Measurements from ENCODE around the gene PIK3AP1.

Gene PIK3AP1

DNA sequence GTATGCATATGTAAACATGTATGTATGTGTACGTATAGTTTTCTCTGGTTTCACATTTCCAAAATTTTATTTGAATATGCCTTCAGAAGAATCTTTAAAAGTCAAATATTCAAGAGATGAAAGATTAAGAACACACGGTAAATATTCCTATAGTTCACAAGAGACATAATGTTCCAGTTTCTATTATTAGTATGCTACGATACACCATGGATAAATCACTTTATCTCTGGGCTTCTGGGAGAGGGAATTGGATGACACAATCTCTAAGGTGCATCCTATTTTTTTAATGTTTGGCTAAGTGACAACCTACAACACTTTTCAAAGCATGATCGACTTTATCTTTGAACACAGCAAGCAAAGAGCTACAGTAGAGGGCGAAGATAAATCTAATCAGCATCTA, 147.3 kb downstream of the PIK3AP1 start:
- DNase-seq (ENCODE audit: low read depth), result no peak
- TF ChIP-seq, protein P1, sequence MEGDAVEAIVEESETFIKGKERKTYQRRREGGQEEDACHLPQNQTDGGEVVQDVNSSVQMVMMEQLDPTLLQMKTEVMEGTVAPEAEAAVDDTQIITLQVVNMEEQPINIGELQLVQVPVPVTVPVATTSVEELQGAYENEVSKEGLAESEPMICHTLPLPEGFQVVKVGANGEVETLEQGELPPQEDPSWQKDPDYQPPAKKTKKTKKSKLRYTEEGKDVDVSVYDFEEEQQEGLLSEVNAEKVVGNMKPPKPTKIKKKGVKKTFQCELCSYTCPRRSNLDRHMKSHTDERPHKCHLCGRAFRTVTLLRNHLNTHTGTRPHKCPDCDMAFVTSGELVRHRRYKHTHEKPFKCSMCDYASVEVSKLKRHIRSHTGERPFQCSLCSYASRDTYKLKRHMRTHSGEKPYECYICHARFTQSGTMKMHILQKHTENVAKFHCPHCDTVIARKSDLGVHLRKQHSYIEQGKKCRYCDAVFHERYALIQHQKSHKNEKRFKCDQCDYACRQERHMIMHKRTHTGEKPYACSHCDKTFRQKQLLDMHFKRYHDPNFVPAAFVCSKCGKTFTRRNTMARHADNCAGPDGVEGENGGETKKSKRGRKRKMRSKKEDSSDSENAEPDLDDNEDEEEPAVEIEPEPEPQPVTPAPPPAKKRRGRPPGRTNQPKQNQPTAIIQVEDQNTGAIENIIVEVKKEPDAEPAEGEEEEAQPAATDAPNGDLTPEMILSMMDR (IDR thresholded peaks at IDR 0.05; ENCODE audit: insufficient read depth, low read depth, low read length, missing control alignments), result no peak

DNA sequence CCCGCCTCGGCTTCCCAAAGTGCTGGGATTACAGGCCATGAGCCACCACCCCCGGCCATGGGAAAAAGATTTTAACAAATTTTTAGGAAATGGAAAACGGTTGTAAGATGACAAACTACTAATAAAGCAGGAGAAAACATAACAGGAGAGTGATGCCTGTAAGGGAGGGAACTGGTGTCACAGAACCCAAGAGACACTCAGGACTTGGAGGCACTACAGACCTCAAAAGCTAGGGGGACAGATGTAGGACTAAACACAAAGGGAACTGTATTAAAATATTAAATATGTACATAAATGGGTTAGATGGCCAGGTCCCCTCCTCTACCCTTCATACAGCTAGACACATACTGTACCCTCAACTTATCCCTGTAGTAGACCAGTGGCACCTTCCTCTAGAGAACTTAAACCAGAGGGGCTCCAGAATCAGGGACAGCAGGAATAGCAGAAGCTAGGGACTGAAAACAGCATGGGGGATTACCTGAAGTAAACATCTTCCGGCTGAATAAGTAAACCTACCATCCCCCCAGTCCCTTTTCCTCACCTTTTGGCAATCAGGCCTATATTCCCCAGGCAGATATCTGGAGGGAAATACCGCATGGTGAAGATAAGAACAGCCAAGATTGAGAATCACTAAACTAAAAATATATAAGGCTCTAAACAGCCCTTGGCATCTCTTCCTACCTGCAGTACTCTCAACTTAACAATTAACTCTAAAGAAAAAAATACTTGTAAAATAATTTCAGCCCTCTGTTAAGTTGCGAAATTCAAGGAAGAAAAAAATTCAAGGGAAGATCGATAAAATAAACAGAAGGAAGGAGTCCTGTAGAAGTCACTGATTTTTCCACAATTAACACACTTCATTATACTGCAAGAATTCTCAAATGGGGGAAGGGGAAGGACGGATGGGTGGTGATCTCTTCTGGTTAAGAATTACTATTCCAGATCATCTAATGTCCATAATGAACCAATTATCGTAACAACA, 149.0 kb downstream of the PIK3AP1 start:
- H3K4me3 ChIP-seq (ENCODE audit: low read length), result no peak overlapping the region
- TF ChIP-seq, protein P1 (IDR thresholded peaks at IDR 0.05; ENCODE audit: insufficient read depth, low read depth, low read length, missing control alignments), result no peak
- DNase-seq (ENCODE audit: low read depth), result no peak

More for the DNA sequence above, 147.3 kb downstream of the PIK3AP1 start:
- no peak overlapping the region for H3K4me3 ChIP-seq (ENCODE audit: low read length)

DNA sequence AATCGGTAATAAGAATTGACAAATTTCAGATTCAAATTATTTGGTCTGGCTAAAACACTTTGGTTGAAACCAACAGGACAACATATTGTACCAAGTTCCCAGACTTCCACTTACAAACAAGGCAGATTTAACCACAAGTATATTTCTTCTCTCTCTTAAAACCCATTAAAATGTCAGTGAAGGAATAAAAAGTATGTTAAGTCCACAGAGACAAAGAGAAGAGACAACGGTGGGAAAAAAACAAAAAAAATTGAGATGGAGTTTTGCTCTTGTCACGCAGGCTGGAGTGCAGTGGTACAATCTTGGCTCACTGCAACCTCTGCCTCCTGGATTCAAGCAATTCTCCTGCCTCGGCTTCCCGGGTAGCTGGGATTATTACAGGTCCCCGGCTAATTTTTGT, 149.8 kb downstream of the PIK3AP1 start:
- TF ChIP-seq, protein P1 (IDR thresholded peaks at IDR 0.05; ENCODE audit: insufficient read depth, low read depth, low read length, missing control alignments), result no peak

DNA sequence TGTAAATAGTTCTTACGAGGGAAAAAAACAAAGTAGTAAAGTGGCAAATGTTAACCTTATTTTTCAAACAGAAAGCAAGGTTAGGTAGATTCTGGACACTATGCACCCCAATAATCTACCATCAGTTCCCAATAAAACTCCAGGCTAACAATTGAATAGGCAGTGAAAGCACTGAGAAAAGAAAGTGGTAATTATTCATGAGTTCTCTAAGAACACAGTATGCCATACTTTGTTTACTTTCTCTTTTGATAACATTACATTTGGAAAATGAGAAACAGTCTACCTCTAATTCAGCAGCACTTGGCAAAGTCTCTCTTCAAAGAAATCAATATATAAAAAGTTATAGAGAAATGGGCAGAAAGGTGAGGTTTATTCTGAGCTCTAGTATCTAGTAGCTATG, 151.9 kb downstream of the PIK3AP1 start:
- H3K4me3 ChIP-seq (ENCODE audit: low read length), result no peak overlapping the region
- no peak for DNase-seq (ENCODE audit: low read depth)
- TF ChIP-seq, protein P1 (IDR thresholded peaks at IDR 0.05; ENCODE audit: insufficient read depth, low read depth, low read length, missing control alignments), result no peak

More for the DNA sequence above, 149.8 kb downstream of the PIK3AP1 start:
- no peak for DNase-seq (ENCODE audit: low read depth)
- H3K4me3 ChIP-seq (ENCODE audit: low read length), result no peak overlapping the region

DNA sequence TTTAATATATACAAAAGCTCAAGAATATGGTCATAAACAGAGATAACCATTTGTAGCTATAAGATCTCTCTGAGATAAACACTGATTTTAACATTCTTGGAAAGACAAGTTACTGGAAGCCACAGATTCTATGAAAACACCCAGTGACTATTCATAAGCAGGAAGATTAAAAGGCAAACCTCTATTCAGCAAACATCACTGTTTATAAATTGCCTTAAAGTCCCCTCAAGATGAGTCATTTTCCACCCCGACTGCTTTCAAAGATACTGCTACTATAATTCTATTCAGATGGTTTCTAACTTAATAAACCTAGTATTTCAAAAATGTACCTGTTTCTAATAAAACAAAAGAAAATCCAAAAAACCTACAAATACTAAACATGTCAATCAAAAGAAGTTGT, 154.5 kb downstream of the PIK3AP1 start:
- DNase-seq (ENCODE audit: low read depth), result no peak

DNA sequence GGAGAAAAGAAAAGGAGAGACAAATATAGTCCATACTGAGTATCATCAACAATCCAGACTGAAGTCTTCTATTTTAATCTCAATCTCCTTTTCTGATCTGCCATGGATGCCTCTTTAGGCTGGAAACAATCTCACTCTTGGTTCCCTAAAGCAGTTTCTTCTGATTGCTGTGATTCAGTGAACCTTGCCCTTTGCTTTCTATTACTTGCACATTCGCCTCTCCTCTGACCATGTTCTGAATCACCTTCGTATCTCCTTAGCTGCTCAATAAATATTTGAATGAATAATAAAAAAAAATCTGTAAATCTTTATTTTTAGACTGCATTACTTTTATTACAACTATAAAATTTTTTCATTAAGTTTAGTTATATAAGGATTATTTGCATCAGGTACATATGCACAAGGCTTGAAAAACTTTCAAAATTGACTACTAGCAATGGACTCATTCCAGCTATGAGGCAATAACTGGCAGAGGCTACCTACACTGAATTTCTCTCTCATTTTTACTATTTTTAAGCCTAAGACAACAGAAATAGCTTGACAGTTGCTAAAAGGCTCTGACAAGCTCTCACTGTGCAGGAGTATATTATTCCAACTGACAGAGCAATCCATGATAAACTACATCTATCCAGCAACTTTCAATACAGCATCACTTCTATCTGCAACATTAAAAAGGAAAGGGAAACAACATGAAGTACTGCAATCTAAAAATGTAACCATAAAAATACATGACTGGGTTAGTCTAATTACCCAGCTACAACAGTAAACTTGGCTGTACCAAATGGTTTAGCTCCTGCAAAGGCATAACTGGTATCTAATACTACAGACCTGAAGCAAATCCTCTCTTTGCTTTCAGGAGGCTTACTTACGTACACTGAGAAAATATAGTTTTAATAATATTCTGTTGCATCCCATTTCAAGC, 159.1 kb downstream of the PIK3AP1 start:
- DNase-seq (ENCODE audit: low read depth), result no peak
- TF ChIP-seq, protein P1 (IDR thresholded peaks at IDR 0.05; ENCODE audit: insufficient read depth, low read depth, low read length, missing control alignments), result no peak
- H3K4me3 ChIP-seq (ENCODE audit: low read length), result no peak overlapping the region

More for the DNA sequence above, 154.5 kb downstream of the PIK3AP1 start:
- no peak overlapping the region for H3K4me3 ChIP-seq (ENCODE audit: low read length)
- TF ChIP-seq, protein P1 (IDR thresholded peaks at IDR 0.05; ENCODE audit: insufficient read depth, low read depth, low read length, missing control alignments), result no peak
